Activated CD4-positive, alpha-beta T cell treated with anti-CD3 and anti-CD28 coated beads, Interleukin-2, amount 10 ng/mL, durations not matched to agents 24 days and 14 days (primary cell): ENCODE data around the gene CDKAL1. TPM values are rescaled to one million over a fixed set of nuclear protein-coding genes. Genes with fewer than 3 reads are reported as not detected.
A peak's percentile ranks its signal among the peaks of the same experiment; 100 is the strongest.
"Not testable (repeated sequence)": the region's sequence is repeated elsewhere in the genome, so short reads cannot be mapped to it uniquely, and the experiment has no call there.

Source experiments
- DNase-seq: peaks from one replicate; pipeline ENCODE4 v3.0.0; 2022
- H3K27ac Mint-ChIP-seq: one replicate; pipeline ENCODE4 v1.8.0; 2022; ENCODE audit warnings: mild to moderate bottlenecking, mixed read lengths
- H3K27me3 Mint-ChIP-seq: one replicate; pipeline ENCODE4 v1.8.0; 2022; ENCODE audit warnings: mixed read lengths
- H3K36me3 Mint-ChIP-seq: one replicate; pipeline ENCODE4 v1.8.0; 2022; ENCODE audit warnings: low read depth, mild to moderate bottlenecking, mixed read lengths
- H3K4me1 Mint-ChIP-seq: one replicate; pipeline ENCODE4 v1.8.0; 2021; ENCODE audit warnings: mixed read lengths
- H3K4me3 Mint-ChIP-seq: one replicate; pipeline ENCODE4 v1.8.0; 2022; ENCODE audit warnings: mild to moderate bottlenecking, moderate library complexity, mixed read lengths
- H3K9me3 Mint-ChIP-seq: one replicate; pipeline ENCODE4 v1.8.0; 2021; ENCODE audit warnings: mixed read lengths
- intact Hi-C: fragments of 100-400 bp; cut with micrococcal nuclease; formaldehyde crosslinking; loops from one replicate; pipeline ENCODE4 v1.15.1; 2023
- total RNA-seq: library from RNA; stranded (reverse); gene quantifications from 2 replicates; pipeline ENCODE4 v1.2.3, GENCODE V29; 2022

CDKAL1 gene
- total RNA-seq, 1 donor from 2014 or later, result 29.1 TPM

DNA sequence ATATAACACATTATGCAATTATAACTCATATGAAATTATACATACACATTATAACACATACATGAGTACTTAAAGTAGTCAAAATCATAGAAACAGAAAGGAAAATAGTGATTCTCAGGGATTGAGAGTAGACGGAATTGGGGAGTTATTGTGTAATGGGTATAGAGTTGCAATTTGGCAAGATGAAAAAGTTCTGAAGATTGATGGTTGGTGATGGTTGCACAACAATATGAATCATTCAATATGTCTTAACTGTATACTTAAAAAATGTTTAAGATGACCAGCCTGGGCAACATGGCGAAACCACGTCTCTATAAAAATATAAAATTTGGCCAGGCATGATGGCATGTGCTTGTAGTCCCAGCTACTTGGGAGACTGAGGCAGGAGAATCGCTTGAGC is 372.7 kb downstream of the CDKAL1 start:
- no peaks in the 10 kb centered on the region for H3K4me1 Mint-ChIP-seq
- no peak overlapping the region for H3K27ac Mint-ChIP-seq
- no peaks in the 10 kb centered on the region for H3K27me3 Mint-ChIP-seq
- no peak overlapping the region for H3K4me3 Mint-ChIP-seq
- H3K36me3 Mint-ChIP-seq, result peaks cover 11% of the 10 kb centered on the region
- DNase-seq, result peak; percentile 17
- H3K9me3 Mint-ChIP-seq, result peaks cover 12% of the 10 kb centered on the region
- intact Hi-C loops, result no loop called here

DNA sequence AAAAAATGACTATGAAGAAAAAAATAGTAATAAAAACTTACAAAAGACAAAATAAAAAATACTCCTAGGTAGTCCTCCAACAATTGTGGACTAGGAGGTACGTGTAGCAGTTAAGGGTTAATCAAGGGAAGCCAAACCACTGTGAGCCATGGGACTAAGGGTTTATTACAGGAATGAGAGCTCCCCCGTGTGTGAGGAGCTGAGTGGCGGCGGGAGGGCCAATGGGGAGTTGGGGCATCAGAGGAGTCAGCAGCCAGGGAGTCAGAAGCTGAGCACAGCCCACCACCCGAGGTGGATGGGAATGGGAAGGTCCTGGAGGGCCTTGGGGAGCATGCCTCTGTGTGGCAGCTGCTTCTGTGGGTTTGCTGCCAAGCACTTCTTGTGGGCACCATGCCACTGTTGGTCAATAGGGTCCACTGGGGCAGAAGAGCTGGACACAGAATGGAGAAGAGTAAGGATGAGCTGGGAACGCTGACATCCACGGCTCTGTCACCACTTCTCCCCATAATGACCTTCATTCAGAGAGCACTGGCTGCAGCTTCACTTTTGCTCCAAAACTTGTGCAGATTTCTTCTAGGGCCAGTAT is 373.3 kb downstream of the CDKAL1 start:
- Mint-ChIP-seq H3K27ac (no peak overlapping the region), H3K36me3 (peaks cover 10% of the 10 kb centered on the region), H3K4me1 (no peaks in the 10 kb centered on the region), H3K27me3 (no peaks in the 10 kb centered on the region), H3K9me3 (peaks cover 12% of the 10 kb centered on the region), H3K4me3 (no peak overlapping the region)
- DNase-seq, result peak; percentile 19
- intact Hi-C loops, result no loop called here

GRCh38 chr6:20909621-20910020 is 375.4 kb downstream of the CDKAL1 start:
- no peak for DNase-seq
- no peaks in the 10 kb centered on the region for H3K4me1 Mint-ChIP-seq
- no peak overlapping the region for H3K27ac Mint-ChIP-seq
- peaks cover 6% of the 10 kb centered on the region for H3K9me3 Mint-ChIP-seq
- H3K27me3 Mint-ChIP-seq, result no peaks in the 10 kb centered on the region
- H3K4me3 Mint-ChIP-seq, result no peak overlapping the region
- intact Hi-C loops, result loop anchor here (10.0 kb wide), 1 partner anchor 245 kb away; no protein-coding TSS in a partner anchor
- H3K36me3 Mint-ChIP-seq, result peaks cover 6% of the 10 kb centered on the region

DNA sequence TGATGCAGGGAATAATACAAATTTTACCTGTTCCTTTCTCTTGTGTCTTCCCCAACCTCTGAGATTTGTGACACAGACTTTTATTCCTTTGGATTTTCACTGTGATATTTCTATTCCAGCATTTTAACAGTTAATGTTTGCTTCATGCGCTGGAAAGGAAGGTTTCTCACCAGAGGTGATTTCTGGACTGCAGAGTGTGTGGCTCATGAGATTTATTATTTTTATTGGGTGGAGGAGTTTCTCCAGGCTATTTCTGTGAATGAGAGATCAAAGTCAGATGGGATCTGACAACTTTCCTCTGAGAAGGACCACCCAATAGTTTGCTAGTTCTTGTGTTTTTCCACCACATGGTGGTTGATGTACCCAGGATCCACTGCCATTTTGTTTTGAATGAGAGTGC is 377.5 kb downstream of the CDKAL1 start:
- H3K27ac Mint-ChIP-seq, result no peak overlapping the region
- peak; percentile 7 for DNase-seq
- intact Hi-C loops, result loop anchor here (10.0 kb wide), 1 partner anchor 243 kb away; no protein-coding TSS in a partner anchor
- H3K27me3 Mint-ChIP-seq, result no peaks in the 10 kb centered on the region
- no peaks in the 10 kb centered on the region for H3K4me1 Mint-ChIP-seq
- no peak overlapping the region for H3K4me3 Mint-ChIP-seq
- H3K36me3 Mint-ChIP-seq, result peaks cover 9% of the 10 kb centered on the region
- no peaks in the 10 kb centered on the region for H3K9me3 Mint-ChIP-seq

DNA sequence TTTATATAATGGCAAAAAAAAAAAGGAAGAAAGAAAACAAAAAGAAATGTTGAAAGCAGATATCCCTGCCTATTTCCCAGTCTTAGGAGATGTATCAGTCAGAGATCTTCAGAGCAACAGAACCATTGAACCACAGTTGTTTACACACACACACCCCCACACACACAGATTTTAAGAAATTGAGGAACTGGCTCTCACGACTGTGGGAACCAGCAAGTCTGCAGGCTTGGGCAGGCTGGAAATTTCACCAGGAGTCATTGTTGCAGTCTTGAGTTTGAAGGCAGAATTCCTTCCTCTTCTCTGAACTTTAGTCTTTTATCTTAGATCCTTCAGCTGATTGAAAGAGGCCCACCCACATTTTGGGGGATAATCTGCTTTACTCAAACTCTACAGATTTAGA is 380.9 kb downstream of the CDKAL1 start:
- Mint-ChIP-seq H3K9me3 (peaks cover 4% of the 10 kb centered on the region), H3K27ac (no peak overlapping the region), H3K36me3 (peaks cover 12% of the 10 kb centered on the region), H3K4me3 (no peak overlapping the region), H3K4me1 (peaks cover 16% of the 10 kb centered on the region), H3K27me3 (no peaks in the 10 kb centered on the region)
- intact Hi-C loops, result loop anchor here (10.0 kb wide), 1 partner anchor 240 kb away; no protein-coding TSS in a partner anchor
- DNase-seq, result peak; percentile 25

DNA sequence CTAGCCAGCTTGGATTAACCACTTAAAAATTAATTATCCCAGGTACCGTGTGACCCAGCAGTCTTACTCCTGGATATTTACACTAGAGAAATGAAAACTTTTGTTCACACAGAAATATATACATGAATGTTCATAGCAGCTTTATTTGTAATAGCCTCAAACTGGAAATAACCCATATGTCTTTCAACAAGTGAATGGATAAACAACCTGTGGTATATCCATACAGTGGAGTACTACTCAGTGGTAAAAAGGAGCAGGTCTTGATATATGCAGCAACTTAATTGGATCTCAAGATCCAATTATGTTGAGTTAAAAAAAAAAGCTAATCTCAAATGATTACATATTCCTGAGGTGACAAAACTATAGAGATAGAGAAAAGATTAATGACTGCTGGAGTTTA is 381.4 kb downstream of the CDKAL1 start:
- H3K36me3 Mint-ChIP-seq, result peaks cover 12% of the 10 kb centered on the region
- peaks cover 4% of the 10 kb centered on the region for H3K9me3 Mint-ChIP-seq
- no peak overlapping the region for H3K4me3 Mint-ChIP-seq
- no peak overlapping the region for H3K27ac Mint-ChIP-seq
- intact Hi-C loops, result loop anchor here (10.0 kb wide), 1 partner anchor 239 kb away; no protein-coding TSS in a partner anchor
- no peak for DNase-seq
- peaks cover 17% of the 10 kb centered on the region for H3K4me1 Mint-ChIP-seq
- no peaks in the 10 kb centered on the region for H3K27me3 Mint-ChIP-seq

- Mint-ChIP-seq H3K4me3 (no peak overlapping the region), H3K4me1 (peaks cover 17% of the 10 kb centered on the region), H3K27ac (no peak overlapping the region), H3K36me3 (peaks cover 12% of the 10 kb centered on the region), H3K27me3 (no peaks in the 10 kb centered on the region), H3K9me3 (peaks cover 4% of the 10 kb centered on the region)
- intact Hi-C loops, result loop anchor here (10.0 kb wide), 1 partner anchor 239 kb away; no protein-coding TSS in a partner anchor
- no peak for DNase-seq
These were observed 381.8 kb downstream of the CDKAL1 start for GRCh38 chr6:20916086-20916485.

- peaks cover 11% of the 10 kb centered on the region for H3K36me3 Mint-ChIP-seq
These were observed 384.6 kb downstream of the CDKAL1 start for GRCh38 chr6:20918868-20919267.

GRCh38 chr6:20919677-20920385 is 385.6 kb downstream of the CDKAL1 start:
- peaks cover 19% of the 10 kb centered on the region for H3K4me1 Mint-ChIP-seq
- H3K27ac Mint-ChIP-seq, result peak overlapping the region; percentile 68
- peaks cover 7% of the 10 kb centered on the region for H3K36me3 Mint-ChIP-seq
- peaks cover 10% of the 10 kb centered on the region for H3K9me3 Mint-ChIP-seq
- no peak overlapping the region for H3K4me3 Mint-ChIP-seq
- no peaks in the 10 kb centered on the region for H3K27me3 Mint-ChIP-seq
- intact Hi-C loops, result loop anchor here (1.0 to 10.0 kb wide), 5 partner anchors 43 to 518 kb away; no protein-coding TSS in a partner anchor
- no peak for DNase-seq

More at GRCh38 chr6:20918868-20919267, 384.6 kb downstream of the CDKAL1 start:
- H3K4me1 Mint-ChIP-seq, result peaks cover 17% of the 10 kb centered on the region
- intact Hi-C loops, result loop anchor here (10.0 kb wide), 1 partner anchor 236 kb away; no protein-coding TSS in a partner anchor
- H3K4me3 Mint-ChIP-seq, result no peak overlapping the region
- H3K27ac Mint-ChIP-seq, result no peak overlapping the region
- no peak for DNase-seq
- peaks cover 10% of the 10 kb centered on the region for H3K9me3 Mint-ChIP-seq
- no peaks in the 10 kb centered on the region for H3K27me3 Mint-ChIP-seq

GRCh38 chr6:20921578-20921977 is 387.3 kb downstream of the CDKAL1 start:
- H3K4me3 Mint-ChIP-seq, result no peak overlapping the region
- H3K36me3 Mint-ChIP-seq, result peaks cover 3% of the 10 kb centered on the region
- H3K27ac Mint-ChIP-seq, result no peak overlapping the region
- no peaks in the 10 kb centered on the region for H3K27me3 Mint-ChIP-seq
- no peak for DNase-seq
- H3K9me3 Mint-ChIP-seq, result peaks cover 10% of the 10 kb centered on the region
- peaks cover 19% of the 10 kb centered on the region for H3K4me1 Mint-ChIP-seq
- intact Hi-C loops, result loop anchor here (2.0 to 10.0 kb wide), 2 partner anchors 45 to 217 kb away; no protein-coding TSS in a partner anchor

DNA sequence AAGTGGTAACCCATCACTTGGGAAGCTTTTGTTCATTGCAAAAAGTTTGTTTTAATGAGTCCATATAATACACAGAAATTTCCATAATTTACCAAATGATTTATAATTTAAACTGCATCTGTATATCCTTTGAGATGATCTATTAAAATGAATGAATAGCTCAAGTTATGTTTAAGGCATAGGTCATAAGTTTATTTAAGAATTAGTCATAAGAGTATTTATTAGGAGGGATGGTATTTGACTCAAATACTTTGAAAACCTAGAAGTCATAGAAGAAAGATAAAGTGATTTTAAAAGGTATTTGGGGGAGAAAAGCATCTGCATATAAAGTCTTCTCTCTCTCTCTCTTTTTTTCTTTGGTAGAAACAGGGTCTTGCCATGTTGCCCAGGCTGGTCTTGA is 388.5 kb downstream of the CDKAL1 start:
- peaks cover 10% of the 10 kb centered on the region for H3K9me3 Mint-ChIP-seq
- peaks cover 19% of the 10 kb centered on the region for H3K4me1 Mint-ChIP-seq
- intact Hi-C loops, result loop anchor here (10.0 kb wide), 1 partner anchor 218 kb away; no protein-coding TSS in a partner anchor
- H3K27ac Mint-ChIP-seq, result no peak overlapping the region
- no peak overlapping the region for H3K4me3 Mint-ChIP-seq
- peaks cover 3% of the 10 kb centered on the region for H3K36me3 Mint-ChIP-seq
- H3K27me3 Mint-ChIP-seq, result no peaks in the 10 kb centered on the region
- DNase-seq, result no peak

DNA sequence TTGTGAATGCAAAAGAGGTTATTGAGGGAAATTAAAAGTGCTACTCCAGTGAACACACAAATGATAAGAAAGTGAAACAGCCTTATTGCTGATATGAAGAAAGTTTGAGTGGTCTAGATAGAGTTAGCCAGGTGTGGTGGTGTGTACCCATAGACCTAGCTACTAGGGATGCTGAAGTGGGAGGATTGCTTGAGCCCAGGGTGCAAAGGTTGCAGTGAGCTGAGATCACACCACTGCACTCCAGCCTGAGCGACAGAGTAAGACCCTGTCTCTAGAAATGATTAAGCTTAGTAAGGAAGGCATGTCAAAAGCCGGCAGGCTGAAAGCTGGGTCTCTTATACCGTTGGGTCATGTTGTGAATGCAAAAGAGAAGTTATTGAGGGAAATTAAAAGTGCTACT is 389.8 kb downstream of the CDKAL1 start:
- intact Hi-C loops, result loop anchor here (10.0 kb wide), 1 partner anchor 219 kb away; no protein-coding TSS in a partner anchor
- not testable (repeated sequence) for H3K4me3 Mint-ChIP-seq, H3K27ac Mint-ChIP-seq, H3K27me3 Mint-ChIP-seq, DNase-seq, H3K9me3 Mint-ChIP-seq, H3K36me3 Mint-ChIP-seq
- H3K4me1 Mint-ChIP-seq, result peaks cover 11% of the 10 kb centered on the region

DNA sequence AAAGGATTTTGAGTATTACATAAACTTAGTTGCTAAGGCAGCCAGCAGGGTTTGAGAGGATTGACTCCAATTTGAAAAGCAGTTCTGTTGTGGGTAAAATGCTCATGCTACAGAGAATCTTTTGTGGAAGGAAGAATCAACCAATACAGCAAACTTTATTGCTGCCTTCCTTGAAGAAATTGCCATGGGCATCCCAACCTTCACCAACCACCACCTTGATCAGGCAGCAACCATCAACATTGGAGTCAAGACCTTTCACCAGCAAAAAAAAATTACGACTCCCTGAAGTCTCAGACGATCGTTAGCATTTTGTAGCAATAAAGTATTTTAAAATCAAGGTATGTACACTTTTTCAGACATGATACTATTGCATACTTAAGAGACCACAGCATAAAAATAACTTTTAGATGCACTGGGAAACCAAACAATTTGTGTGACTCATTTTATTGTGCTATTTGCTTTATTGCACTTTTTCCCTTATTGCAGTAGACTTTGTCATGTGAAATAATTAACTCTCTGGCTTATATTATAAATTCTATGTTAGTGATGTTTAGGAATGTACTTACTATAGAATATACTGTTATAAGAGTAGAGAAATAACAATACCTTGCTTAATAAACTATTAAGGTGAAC is 390.8 kb downstream of the CDKAL1 start:
- Mint-ChIP-seq H3K27ac (no peak overlapping the region), H3K4me3 (no peak overlapping the region), H3K4me1 (peaks cover 4% of the 10 kb centered on the region), H3K27me3 (no peaks in the 10 kb centered on the region), H3K36me3 (no peaks in the 10 kb centered on the region), H3K9me3 (peaks cover 6% of the 10 kb centered on the region)
- intact Hi-C loops, result loop anchor here (10.0 kb wide), 1 partner anchor 220 kb away; no protein-coding TSS in a partner anchor
- DNase-seq, result no peak
